Upper lobe of right lung (tissue), 1 donor: ENCODE results near the gene TULP4. TPM values are rescaled to one million over a fixed set of nuclear protein-coding genes. Genes with fewer than 3 reads are reported as not detected.

Source experiments
- ATAC-seq: fragments of 200-7000 bp; cut with Tn5 transposase; one replicate; pipeline ENCODE4 v1.9.1; 2020; ENCODE audit warnings: mild to moderate bottlenecking, moderate library complexity
- DNase-seq: peaks from one replicate; pipeline ENCODE4 v3.0.0-alpha.2; 2020
- H3K27ac ChIP-seq: fragments of 200-600 bp; one replicate; pipeline ENCODE4 v1.8.0; 2022
- H3K27me3 ChIP-seq: fragments of 200-600 bp; one replicate; pipeline ENCODE4 v1.8.0; 2022; ENCODE audit warnings: mild to moderate bottlenecking
- H3K36me3 ChIP-seq: fragments of 200-600 bp; one replicate; pipeline ENCODE4 v1.8.0; 2022
- H3K4me1 ChIP-seq: fragments of 200-600 bp; one replicate; pipeline ENCODE4 v1.8.0; 2022
- H3K4me3 ChIP-seq: fragments of 200-600 bp; one replicate; pipeline ENCODE4 v1.8.0; 2022; ENCODE audit warnings: mild to moderate bottlenecking
- H3K9me3 ChIP-seq: fragments of 200-600 bp; one replicate; pipeline ENCODE4 v1.8.0; 2022
- intact Hi-C: fragments of 100-400 bp; cut with DNase I; formaldehyde crosslinking; loops from one replicate; pipeline ENCODE4 v1.11.0; 2022
- total RNA-seq: library from RNA; stranded (reverse); fragmentation: NEBNext Ultra II Directional; extraction: Animal tissue kit (Norgen Biotek cat#: 25700); gene quantifications from one replicate; pipeline ENCODE4 v1.2.1, GENCODE V29; 2021
- TF ChIP-seq, protein P1 (sequence below): fragments of 200-600 bp; IDR thresholded peaks from one replicate; pipeline ENCODE4 v1.8.0; 2022; ENCODE audit warnings: antibody characterized with exemption
- donor health status: DM: no; HTN: yes; CAD: no; lungs with severe emphysema.

The TULP4 gene
- total RNA-seq, 1 donor from 2014 or later = 94.1 TPM

GRCh38 chr6:158492881-158493280 is 180.6 kb downstream of the TULP4 start:
- intact Hi-C loops = no loop called here
- H3K36me3 ChIP-seq = peaks cover 16% of the 10 kb centered on the region
- ATAC-seq = no peak

DNA sequence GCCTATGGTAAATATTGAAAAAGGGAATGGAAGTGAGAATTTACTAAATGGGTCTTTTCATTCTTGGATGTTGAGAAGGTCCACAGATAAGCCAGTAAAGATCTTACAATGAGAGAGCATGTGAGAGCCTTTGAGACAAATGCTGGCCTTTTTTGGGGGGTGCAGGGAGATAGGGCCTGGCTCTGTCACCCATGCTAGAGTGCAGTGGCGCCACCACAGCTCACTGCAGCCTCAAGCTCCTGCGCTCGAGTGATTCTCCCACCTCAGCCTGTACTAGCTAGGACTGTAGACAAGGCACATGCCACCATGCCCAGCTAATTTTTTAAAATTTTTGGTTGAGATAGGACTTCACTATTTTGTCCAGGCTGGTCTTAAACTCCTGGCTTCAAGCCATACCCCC is 184.4 kb downstream of the TULP4 start:
- Histone ChIP-seq H3K36me3 (peaks cover 42% of the 10 kb centered on the region), H3K27ac (no peak overlapping the region), H3K4me3 (no peak overlapping the region), H3K4me1 (no peaks in the 10 kb centered on the region), H3K27me3 (no peaks in the 10 kb centered on the region), H3K9me3 (no peaks in the 10 kb centered on the region)
- ATAC-seq (no peak), DNase-seq (no peak)
- intact Hi-C loops = no loop called here
- TF ChIP-seq, protein P1, sequence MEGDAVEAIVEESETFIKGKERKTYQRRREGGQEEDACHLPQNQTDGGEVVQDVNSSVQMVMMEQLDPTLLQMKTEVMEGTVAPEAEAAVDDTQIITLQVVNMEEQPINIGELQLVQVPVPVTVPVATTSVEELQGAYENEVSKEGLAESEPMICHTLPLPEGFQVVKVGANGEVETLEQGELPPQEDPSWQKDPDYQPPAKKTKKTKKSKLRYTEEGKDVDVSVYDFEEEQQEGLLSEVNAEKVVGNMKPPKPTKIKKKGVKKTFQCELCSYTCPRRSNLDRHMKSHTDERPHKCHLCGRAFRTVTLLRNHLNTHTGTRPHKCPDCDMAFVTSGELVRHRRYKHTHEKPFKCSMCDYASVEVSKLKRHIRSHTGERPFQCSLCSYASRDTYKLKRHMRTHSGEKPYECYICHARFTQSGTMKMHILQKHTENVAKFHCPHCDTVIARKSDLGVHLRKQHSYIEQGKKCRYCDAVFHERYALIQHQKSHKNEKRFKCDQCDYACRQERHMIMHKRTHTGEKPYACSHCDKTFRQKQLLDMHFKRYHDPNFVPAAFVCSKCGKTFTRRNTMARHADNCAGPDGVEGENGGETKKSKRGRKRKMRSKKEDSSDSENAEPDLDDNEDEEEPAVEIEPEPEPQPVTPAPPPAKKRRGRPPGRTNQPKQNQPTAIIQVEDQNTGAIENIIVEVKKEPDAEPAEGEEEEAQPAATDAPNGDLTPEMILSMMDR = no peak

More at GRCh38 chr6:158492881-158493280, 180.6 kb downstream of the TULP4 start:
- no peak overlapping the region for H3K27ac ChIP-seq
- DNase-seq = no peak
- H3K27me3 ChIP-seq = no peaks in the 10 kb centered on the region
- no peak overlapping the region for H3K4me3 ChIP-seq
- no peaks in the 10 kb centered on the region for H3K9me3 ChIP-seq
- H3K4me1 ChIP-seq = no peaks in the 10 kb centered on the region
- TF ChIP-seq, protein P1 = no peak

GRCh38 chr6:158497620-158498019 is 185.4 kb downstream of the TULP4 start:
- Histone ChIP-seq H3K9me3 (no peaks in the 10 kb centered on the region), H3K27me3 (no peaks in the 10 kb centered on the region), H3K36me3 (peaks cover 43% of the 10 kb centered on the region), H3K27ac (no peak overlapping the region), H3K4me3 (no peak overlapping the region), H3K4me1 (no peaks in the 10 kb centered on the region)
- no peak for DNase-seq
- no peak for ATAC-seq
- TF ChIP-seq, protein P1 = no peak
- intact Hi-C loops = no loop called here

DNA sequence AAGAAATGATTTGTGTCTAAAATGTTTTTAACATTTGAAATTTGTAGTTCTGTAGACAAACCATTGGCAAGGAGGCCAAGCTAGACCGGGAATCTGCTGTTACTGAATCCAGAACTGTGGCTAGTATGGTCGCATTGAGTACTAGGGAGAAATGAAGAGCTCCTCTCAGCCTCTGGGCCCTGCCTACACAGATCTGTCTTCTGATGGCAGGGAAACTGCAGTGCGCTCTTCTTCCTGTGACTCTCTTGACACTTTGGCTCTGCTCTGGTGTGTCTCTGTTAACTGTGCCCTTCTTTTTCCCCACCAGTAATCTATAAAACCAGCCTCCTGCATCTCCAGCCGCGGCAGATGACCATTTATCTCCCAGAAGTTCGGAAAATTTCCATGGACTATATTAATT is 186.1 kb downstream of the TULP4 start:
- Histone ChIP-seq H3K27me3 (no peaks in the 10 kb centered on the region), H3K27ac (no peak overlapping the region), H3K9me3 (no peaks in the 10 kb centered on the region), H3K4me3 (no peak overlapping the region), H3K36me3 (peaks cover 43% of the 10 kb centered on the region), H3K4me1 (no peaks in the 10 kb centered on the region)
- ATAC-seq (no peak), DNase-seq (no peak)
- TF ChIP-seq, protein P1 = no peak
- intact Hi-C loops = no loop called here

- H3K4me1 ChIP-seq = no peaks in the 10 kb centered on the region
- TF ChIP-seq, protein P1 = no peak
- DNase-seq = no peak
- no peak overlapping the region for H3K27ac ChIP-seq
- no peak for ATAC-seq
- intact Hi-C loops = no loop called here
- peaks cover 36% of the 10 kb centered on the region for H3K36me3 ChIP-seq
- no peaks in the 10 kb centered on the region for H3K27me3 ChIP-seq
- H3K9me3 ChIP-seq = no peaks in the 10 kb centered on the region
- H3K4me3 ChIP-seq = no peak overlapping the region
These were observed 187.3 kb downstream of the TULP4 start for GRCh38 chr6:158499601-158500000.
